Measurements from ENCODE around the gene EDARADD.
"Not testable (repeated sequence)": the region's sequence is repeated elsewhere in the genome, so short reads cannot be mapped to it uniquely, and the experiment has no call there.

The EDARADD gene

DNA sequence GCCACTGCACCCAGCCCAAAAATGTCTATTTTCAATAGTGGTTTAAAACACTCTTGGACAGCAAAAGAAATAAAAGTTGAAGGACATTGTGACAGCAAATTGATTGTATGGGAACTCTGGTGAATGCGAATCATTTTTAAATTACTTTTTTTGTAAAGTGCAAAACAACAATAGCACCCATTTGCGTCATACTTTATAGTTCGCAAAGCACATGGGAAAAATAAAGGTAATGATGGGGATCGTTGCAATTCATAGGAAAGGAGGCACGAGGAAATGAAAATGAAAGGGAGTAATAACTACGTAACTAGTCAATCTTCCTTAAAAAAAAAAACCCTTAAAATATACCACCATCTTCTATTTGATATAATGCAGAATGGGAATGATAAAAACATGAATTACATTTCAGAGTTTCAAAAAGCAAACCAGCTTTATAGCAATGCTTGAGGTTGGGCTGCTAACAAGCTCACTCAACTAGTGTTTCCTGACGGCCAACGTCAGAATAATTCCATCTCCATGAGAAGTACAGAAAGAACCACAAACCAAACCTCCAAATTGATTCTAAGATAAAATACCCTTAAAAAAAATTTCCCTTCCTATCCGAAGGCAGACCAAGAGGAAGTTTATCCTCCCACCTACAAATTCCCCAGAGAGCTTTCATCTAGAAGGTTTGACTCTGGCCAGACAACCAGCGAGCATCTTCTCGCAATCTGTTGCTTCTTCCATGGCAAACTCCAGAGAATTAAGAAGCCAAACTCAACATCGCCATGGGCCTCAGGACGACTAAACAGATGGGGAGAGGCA lies at the start of gene EDARADD:
Gene EDARADD (plus strand): TSS at position 606 of the 801 bp plus-strand sequence. CDS start 159 bp downstream, at position 765.
- DNase-seq = peak; percentile 23

DNA sequence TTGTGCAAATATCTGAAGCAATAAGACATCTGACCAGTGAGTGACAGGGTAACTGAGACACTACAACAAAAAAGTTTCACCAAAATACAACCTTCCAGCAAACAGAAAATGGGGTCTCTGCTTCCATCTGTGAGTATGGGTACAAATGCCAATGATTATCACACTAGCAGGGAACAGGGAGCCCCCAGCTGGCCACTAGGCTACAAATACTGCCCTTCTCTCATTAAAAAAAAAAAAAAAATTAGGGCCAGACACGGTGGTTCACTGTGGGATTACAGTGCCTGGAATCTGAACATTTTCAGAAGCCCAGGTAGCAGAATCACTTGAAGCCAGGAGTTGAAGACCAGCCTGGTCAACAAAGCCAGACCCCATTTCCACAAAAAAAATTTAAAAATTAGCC lies 48.4 kb upstream of the EDARADD start:
- DNase-seq = peak; percentile 62

DNA sequence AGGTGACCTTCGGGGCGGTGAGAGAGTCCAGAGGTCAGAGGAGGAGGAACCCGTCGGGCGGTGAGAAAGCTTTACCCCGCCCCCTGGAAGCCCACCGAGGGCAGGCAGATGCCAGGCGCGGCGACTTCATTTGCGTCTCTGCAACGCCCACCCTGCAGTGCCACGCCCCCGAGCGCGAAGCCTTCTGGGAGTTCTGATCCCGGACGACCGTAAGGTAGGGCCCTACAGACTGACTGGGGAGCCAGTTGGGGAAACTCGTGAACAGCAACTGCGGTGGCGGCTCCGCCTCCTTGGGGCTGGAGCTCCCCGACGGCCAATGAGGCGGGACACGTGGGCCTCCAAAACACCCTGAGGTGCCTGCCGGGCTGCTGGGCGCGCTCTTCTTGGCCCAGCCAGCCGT lies 46.0 kb upstream of the EDARADD start:
- DNase-seq = no peak

DNA sequence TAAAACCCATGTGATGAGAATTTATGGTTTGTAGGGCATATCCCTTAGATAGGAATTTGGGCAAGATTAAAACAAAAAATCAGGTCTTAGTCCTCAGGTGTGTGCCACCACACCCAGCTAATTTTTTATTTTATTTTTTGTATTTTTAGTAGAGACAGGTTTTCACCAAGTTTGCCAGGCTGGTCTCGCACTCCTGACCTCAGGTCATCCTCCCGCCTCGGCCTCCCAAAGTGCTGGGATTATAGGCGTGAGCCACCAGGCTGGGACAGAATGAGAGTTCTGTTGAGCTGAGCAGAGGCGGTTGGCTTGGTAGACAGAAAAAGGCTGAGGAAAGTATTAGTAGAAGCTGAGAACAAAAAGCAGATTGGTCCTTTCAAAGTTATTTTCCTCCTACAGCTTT lies 43.8 kb upstream of the EDARADD start:
- DNase-seq = no peak

DNA sequence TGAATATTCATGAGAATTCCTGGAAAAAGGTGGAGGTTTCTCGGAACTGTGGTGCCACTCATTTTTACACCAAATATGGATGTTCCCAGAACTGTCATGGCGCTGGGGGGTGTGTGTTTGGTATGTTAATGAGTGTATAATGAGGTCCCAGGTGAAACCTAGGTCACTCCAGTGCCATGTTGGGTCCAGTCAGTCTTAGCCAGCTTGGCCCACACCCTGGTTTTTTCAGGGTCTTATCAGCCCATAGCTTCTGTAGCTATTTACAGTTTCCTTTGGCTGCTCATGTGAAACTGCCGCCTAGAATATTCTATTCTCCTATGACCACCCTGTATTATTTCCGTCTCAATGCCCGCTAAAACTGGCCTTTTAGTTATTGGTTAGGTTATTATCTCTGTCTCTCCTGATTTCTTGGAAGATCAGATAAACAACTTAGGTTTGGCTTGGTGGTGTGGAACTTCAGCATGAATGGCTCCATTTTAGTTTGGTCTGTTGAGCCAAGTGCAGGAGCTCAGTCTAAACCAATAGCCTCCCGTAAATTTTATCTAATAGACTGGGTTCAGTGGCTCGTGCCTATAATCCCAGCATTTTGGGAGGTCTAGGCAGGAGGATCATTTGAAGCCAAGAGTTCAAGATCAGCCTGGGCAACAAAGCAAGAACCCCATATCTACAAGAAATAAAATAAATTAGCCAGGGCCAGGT lies 42.1 kb upstream of the EDARADD start:
- DNase-seq = peak; percentile 71

DNA sequence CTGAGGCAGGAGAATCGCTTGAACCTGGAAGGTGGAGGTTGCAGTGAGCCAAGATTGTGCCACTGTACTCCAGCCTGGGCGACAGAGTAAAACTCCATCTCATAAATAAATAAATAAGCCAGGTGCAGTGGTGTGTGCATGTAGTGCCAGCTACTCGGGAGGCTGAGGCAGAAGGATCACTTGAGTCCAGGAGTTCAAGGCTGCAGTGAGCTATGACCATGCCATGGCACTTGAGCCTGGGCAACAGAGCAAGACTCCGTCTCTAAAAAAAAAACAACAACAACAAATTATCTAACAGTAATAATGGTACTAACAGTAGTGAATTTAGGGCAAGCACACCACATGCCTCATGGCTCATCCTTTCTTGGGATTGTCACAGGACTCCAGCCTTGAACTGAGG lies 41.3 kb upstream of the EDARADD start:
- not testable (repeated sequence) for DNase-seq

DNA sequence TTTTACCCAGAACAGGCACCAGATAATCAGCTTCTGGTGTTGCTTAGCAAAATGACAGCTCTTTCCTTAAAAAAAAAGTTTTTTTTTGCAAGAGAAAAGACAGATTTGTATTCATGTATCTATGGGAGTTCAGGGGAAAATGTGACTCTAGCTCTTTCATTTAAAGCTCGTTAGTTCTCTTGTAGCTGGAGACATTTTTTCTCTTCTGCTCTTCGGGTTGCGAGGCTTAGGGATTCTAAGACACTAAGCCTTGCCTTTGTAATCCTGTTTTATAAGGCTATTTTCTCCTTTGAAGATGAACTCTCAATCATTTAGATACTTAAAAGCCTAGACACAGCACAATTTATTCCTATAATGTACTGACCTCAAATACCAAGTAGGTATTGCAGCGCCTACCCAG lies 40.3 kb upstream of the EDARADD start:
- DNase-seq = no peak

DNA sequence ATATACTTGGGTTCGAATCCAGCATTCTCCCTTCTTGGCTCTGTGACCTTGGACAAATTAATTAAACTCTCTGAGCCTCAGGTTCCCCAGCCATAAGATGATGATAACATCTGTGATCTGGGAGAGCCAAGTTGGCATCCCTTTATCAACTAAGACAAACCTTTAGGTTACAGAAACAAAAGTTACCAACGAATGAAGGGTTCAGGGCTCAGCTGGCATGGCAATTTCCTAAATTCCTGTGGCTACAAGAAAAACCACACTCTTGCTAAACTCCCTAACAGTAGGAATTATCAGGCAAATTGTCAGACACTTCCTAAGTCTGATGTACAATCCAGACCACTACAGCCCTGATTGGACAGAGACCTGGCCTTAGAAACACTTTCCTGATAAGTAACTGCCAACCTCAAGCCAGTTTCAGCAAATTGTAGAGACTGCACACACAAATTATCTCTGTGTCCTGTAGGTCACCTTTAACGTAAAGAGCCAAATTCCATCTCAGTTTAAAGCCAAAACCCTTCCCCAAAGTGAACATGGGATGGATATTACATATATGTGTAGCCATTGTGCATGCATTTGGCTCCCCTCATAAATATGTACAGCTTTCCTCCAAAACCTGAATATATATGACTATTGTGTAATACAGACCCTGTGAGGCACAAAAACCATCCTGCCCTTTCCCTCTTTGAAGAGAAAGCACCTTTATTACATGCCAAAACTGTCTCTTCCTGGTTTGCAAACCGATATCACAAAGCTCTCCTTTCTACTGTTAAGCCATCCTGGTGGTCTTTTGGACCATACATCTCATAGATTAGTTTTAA lies 39.5 kb upstream of the EDARADD start:
- DNase-seq = peak; percentile 74

DNA sequence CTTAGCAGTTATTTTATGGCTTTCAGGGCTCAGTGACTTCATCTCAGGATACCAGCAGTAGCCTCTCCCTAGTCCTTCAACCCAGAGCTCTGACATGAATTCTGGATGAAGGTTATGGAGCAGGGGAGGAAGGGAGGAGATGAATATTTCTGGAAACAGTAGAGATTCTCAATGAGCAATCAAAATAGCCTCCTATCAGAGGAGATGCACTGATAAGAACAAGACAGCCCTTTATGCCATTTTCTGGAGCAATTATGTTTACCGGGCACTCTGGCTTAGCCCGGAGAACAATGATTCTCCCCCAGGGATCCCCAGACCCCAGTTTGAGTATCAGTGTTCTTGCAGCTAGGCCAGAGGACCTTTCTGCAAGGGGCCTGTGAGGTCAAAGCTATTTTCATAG lies 37.9 kb upstream of the EDARADD start:
- DNase-seq = no peak

DNA sequence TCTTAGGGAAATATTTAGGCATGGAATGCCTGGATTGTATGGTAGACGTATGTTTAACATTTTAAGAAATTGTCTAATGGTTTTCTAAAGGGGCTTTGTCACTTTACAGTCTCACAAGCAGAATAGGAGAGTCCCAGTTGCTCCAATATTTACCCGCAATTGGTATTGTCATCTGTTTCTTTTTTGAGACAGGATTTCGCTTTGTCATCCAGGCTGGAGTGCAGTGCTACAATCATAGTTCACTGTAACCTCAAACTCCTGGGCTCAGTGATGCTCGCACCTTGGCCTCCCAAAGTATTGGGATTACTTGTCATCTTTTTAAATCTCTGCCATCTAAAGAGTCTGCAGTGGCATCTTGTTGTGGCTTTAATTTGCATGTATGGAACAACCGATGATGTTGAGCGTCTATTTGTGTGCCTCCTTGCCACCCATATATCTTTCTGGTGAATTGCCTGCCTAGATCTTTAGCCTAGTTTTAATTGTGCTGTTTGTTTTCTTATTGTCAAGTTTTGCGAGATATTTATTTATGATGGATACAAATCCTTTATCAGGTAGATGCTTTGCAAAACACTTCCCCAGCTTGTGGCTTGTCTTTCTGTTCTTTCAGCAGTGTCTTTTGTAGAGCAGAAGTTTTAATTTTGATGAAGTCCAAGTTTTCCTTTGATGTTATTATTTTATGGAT lies 32.0 kb upstream of the EDARADD start:
- no peak for DNase-seq

DNA sequence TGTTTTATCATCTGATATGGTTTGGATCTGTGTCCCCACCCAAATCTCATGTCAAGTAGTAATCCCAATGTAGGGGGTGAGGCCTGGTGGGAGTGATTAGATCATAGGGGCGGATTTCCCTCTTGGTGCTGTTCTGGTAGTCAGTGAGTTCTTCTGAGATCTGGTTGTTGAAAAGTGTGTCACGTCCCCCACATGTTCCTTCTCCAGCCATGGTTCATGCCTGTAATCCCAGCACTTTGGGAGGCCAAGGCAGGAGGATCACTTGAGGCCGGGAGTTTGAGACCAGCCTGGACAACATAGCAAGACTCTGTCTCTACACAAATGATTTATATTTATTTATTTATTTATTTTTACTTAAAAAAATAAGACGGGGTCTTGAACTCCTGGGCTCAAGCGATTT lies 30.8 kb upstream of the EDARADD start:
- no peak for DNase-seq

DNA sequence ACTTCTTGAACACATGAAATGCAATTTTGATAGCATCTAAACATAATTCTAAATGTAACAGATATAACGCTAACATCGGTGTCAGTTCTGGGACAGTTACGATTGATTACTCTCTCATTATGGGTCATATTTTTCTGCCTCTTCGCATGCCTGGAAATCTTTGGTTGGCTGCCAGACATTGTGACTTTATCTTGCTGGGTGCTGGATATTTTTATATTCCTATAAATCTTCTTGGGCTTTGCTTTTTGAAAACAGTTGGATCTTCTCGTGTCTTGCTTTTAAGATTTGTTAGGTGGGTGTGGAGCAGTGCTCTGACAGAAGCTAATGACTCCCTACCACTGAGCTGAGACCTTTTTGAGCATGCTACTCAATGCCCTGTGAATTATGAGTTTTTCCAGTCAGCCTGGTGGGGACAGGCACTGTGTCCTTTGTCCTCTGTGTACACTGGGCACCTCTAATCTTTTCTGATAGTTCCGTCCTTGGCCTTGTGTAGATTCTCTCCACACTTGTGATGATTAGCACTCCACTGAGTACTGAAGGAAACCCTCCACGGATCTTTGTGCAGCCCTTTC lies 28.0 kb upstream of the EDARADD start:
- no peak for DNase-seq

DNA sequence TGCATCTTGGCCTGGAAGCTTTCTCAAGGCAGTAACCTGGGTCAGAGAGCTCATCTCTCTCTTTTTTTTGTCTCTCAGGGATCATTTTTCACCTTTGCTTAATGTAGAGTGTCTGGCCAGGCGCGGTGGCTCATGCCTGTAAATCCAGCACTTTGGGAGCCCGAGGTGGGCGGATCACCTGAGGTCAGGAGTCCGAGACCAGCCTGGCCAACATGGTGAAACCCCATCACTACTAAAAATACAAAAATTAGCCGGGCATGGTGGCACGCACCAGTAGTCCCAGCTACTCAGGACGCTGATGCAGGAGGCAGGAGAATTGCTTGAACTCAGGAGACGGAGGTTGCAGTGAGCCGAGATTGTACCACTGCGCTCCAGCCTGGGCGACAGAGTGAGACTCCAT lies 27.4 kb upstream of the EDARADD start:
- DNase-seq = not testable (repeated sequence)

DNA sequence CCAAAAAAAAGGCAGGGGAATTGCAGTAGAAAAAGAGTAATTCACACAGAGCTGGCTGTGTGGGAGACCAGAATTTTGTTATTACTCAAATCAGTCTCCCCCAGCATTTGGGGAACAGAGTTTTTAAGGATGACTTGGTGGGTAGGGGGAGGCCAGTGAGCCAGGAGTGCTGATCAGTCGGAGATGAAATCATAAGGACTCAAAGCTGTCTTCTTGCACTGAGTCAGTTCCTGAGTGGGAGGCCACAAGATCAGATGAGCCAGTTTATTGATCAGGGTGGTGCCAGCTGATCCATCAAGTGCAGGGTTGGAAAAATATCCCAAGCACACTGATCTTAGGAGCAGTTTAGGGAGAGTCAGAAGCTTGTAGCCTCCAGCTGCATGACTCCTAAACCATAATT lies 23.7 kb upstream of the EDARADD start:
- DNase-seq = no peak

DNA sequence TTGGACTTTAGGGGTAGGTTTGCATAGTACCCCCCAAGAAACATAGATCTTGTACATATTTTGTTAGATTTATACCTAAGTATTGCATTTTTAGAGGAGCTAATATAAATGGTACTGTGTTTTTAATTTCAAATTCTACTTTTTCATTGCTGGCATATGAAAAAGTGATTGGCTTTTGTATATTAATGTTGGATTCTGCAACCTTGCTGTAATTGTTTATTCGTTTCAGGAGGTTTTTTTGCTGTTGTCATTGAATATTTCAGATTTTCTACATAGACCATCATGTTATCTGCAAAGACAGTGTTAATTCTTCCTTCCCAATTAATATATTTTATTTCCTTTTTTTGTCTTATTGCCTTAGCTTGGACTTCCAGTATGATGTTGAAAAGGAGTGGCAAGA lies 23.0 kb upstream of the EDARADD start:
- DNase-seq = no peak

DNA sequence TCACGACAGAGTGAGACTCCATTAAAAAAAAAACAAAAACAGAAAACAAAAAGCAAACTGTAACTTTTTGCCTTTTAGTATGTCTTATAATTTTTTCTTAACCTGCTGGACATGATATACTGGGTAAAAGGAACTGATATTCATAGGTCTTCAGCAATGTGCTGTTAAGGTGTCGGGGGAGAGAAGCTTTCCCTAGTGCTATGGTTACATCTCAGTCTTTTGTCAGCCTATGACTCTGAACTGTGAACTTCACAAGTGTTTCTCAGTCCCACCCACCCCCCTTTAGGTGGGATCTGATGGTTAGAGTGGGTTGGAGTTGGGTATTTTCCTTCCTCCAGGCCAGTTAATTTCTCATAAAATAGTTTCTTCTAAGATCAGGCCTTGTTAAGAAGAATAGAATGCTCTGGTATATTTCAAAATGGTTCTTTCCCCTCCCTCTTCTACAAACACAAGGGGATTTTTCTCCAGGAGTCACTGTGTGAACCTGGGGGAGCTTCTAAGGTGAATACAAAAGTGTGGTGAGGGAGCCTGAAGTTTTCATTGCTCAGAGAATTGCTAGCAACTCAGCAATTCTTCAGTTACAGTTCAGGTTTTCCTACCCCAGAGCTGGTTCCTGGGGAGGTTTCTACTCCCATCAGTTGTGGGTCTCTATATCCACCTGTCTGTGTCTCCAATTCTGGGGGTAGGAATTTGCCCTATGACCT lies 16.1 kb upstream of the EDARADD start:
- no peak for DNase-seq

DNA sequence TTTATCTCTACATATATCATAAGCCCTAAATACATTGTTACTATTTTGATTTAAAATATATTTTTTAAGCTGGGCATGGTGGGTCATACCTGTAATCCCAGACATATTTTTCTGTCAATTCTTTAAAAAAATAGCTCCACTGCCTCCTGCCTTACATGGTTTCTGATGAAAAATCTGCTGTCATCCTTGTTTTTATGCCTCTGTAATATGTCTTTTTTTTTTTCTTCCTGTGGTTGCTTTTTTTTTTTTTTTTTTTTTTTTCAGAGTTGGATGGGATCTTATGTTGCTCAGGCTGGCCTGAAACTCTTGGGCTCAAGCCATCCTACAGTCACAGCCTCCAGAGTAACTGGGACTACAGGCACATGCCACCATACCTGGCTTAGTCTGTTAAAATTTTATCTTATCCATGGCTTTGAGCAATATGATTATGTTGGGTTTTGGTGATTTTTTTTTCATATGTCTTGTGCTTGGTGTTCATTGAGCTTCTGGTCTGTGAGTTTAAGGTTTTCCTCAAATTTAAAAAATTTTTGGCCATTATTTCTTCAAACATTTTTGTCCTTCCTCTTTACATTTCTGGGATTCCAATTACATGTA lies 12.4 kb upstream of the EDARADD start:
- peak; percentile 31 for DNase-seq

DNA sequence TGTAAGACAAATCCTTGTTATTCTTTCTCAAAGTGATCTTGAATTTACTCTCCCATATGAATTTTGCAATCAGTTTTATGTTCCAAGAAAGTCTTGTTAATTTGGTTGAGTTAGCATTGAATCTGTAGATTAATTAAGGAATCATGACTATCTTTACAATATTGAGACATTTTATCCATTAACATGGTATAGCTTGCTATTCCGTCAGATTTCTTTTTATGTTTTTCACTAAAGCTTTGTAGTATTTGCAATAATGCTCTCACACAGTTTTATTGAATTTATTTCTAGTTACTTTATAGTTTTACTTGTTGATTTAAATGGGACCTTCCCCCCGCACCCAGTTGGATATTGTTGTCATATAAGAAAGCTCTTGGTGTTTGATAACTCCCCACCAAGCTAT lies 5.8 kb upstream of the EDARADD start:
- no peak for DNase-seq

DNA sequence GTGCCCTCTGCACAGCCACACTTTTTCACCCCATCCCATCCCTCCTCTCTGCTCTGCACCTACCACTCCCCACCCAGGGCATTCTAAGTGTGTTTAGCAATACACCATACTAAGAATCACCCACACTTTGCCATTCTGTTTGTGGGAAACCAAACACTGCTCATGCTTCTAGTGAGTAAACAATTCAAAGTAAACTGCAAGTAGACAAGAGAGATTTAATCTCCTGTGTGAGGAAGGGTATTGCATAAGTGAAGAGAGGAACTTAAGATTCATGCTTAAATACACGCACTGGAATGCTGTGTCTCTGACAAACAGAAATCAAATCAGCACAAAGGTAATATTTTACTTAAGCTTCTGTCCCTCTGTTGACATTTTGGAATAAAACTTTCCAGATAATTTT lies 4.8 kb upstream of the EDARADD start:
- DNase-seq = peak; percentile 49

DNA sequence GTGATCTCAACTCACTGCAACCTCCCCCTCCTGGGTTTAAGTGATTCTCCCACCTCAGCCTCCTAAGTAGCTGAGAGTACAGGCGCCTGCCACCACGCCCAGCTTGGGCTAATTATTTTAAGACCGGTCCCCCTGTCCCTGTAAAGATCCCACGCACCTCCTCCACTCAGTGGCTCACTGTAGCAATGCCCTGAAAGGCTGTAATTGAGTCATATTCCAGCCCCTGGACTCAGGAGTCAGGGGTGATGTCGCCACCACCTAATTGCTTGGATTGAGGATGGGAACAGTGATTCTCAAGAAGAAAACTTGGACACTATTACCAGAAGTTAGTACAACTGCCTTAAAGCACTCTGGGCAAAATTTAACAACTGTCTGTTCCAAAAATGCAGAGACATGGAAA lies 3.1 kb upstream of the EDARADD start:
- no peak for DNase-seq

DNA sequence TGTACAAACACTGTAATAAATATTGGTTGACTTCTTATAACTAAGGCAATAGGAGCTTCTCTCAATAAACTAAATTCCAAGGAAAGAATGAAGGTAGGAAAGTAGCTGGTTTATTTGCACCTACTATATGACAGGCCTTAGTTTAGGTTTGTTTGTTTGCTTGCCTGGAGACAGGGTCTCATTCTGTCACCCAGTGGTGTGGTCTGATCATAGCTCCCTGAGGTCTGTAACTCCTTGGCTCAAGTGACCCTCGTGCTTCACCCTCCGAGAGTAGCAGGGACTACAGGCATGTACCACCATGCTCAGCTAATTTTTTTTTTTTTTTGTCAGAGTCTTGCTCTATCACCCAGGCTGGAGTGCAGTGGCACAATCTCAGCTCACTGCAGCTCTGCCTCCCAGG lies 1.9 kb upstream of the EDARADD start:
- DNase-seq = no peak

DNA sequence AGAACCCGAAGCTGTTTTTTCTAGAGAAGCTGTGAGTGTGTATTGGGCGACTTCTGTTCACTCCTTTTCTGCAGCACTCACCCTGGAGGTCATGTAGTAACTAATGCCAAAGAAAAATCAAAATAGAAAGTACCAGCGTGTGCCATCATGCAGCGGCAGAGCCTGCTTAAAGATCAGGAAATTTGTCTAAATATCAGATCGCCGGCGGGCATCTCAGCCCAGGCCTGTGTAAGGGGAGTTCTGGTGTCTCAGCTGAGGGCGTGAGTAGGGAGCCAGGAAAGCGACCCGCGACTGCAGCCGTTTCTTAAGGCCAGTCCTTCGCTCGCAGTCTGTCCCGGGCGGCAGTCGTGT lies 768 bp downstream of the EDARADD start:
- DNase-seq = no peak

Measured in hematopoietic multipotent progenitor cell treated with erythropoietin and hydrocortisone succinate and interleukin-3 and kit ligand, for 6 days (in vitro differentiated cells).